Measurements from ENCODE around the gene LEMD2.

Gene LEMD2

GRCh38 chr6:33756211-33756954, 32.5 kb downstream of the LEMD2 start:
- DNase-seq (ENCODE audit: low read depth) = no peak

- no peak for DNase-seq (ENCODE audit: low read depth)
Observed at GRCh38 chr6:33755070-33755869, 33.7 kb downstream of the LEMD2 start.

DNA sequence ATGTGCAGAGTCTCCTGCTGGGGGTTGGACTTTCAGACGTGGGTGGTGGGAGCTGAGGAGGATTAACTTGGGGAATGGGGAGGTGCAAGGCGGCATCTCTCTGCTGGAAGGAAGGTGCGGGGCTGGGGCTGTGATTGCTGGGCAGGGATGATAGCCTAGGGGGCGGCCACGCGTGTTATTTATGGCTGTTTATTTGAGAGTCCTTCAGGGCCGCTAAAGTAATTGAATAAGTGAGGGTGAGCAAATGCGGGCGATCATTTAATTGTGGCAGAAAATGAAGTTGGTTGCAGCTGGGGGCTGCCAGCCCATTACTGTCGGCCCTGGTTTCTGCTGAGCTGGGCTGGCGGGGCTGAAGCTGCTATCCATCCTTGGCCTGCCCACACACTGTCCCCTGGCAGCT, 34.7 kb downstream of the LEMD2 start:
- DNase-seq (ENCODE audit: low read depth) = no peak

- no peak for DNase-seq (ENCODE audit: low read depth)
Observed at GRCh38 chr6:33752646-33753015, 36.3 kb downstream of the LEMD2 start.

- DNase-seq (ENCODE audit: low read depth) = no peak
Observed at GRCh38 chr6:33751771-33752645, 36.9 kb downstream of the LEMD2 start.

DNA sequence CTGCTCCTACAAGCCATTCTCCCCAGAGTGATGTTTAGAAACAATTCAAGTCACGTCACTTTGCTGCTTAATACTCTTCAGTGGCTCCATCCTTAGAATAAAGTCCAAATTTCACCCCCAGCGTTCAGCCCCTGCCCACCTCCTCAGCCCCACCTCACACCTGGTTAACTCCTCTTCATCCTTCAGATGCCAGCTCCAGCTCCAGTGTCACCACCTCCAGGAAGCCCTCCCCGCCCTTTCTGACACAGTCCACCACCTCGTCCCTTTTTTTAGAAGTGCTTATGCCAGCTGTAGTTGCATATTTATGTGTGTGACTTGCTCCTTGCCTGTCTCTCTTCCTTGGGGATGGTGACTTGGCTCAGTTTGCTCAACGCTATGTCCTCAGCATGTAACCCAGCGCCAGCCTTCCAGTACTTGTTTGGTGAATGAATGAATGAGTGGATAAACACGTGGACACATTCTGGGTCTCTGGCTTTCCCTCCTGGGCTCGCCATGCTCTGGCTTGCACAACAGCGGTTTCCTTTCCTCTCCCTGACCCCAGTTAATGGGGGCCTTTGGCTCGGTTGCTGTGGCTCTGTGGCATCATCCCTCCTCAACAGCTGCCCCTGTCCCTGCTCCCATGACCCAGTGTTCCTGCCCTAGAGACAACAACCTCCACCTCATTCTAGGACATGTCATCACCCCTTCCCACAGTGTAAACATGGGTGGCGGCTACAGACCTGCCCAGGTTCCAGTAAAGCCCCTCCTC, 38.5 kb downstream of the LEMD2 start:
- no peak for DNase-seq (ENCODE audit: low read depth)

DNA sequence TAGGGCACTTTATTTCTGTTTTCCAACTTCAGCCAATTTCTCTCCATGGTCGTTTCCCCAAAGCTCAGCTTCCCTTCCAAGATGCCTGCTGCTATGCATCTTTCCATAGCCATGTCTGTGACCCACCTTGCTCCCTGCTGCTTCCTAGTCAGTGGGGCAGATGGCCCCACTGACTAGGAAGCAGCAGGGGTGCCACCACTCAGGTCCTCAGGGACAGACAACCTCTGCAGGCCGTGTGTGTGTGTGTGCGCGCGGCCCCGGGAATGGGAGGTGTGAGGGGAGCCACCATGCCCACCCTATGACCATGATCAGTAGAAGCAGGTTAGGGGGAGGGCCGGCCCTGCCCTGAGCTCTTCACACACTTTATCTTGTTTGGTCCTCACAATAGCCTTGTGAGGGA, 39.5 kb downstream of the LEMD2 start:
- DNase-seq (ENCODE audit: low read depth) = no peak

- DNase-seq (ENCODE audit: low read depth) = no peak
Observed at GRCh38 chr6:33748841-33749240, 40.1 kb downstream of the LEMD2 start.

DNA sequence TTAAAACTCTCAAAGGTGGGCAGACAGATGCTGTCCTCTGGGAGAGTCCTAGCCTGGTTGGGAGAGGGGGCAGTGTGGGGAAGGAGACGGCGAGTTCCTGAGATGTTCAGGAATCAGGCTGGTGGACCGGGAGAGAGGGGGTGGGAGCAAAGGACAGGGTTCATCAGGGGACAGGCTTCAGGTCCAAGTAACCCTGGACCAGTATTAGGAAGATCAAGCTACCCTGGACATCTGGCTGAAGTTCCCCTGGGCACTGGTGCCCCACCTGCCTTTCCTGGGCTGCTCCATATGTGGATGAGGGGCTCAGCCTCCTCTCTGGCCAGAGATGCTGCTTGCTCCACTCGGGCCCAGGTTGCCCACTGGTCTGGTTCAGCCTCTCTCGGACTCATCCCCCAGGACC, 41.1 kb downstream of the LEMD2 start:
- DNase-seq (ENCODE audit: low read depth) = no peak

- no peak for DNase-seq (ENCODE audit: low read depth)
Observed at GRCh38 chr6:33746651-33747100, 42.3 kb downstream of the LEMD2 start, which contains the start of gene IP6K3. TSS of gene IP6K3 (minus strand) at chr6:33746905. CDS start at chr6:33735476, 11,429 bp downstream.

GRCh38 chr6:33746036-33746600, 42.8 kb downstream of the LEMD2 start:
- DNase-seq (ENCODE audit: low read depth) = no peak

- no peak for DNase-seq (ENCODE audit: low read depth)
Observed at GRCh38 chr6:33745548-33745947, 43.4 kb downstream of the LEMD2 start.

GRCh38 chr6:33744895-33745546, 43.9 kb downstream of the LEMD2 start:
- no peak for DNase-seq (ENCODE audit: low read depth)

DNA sequence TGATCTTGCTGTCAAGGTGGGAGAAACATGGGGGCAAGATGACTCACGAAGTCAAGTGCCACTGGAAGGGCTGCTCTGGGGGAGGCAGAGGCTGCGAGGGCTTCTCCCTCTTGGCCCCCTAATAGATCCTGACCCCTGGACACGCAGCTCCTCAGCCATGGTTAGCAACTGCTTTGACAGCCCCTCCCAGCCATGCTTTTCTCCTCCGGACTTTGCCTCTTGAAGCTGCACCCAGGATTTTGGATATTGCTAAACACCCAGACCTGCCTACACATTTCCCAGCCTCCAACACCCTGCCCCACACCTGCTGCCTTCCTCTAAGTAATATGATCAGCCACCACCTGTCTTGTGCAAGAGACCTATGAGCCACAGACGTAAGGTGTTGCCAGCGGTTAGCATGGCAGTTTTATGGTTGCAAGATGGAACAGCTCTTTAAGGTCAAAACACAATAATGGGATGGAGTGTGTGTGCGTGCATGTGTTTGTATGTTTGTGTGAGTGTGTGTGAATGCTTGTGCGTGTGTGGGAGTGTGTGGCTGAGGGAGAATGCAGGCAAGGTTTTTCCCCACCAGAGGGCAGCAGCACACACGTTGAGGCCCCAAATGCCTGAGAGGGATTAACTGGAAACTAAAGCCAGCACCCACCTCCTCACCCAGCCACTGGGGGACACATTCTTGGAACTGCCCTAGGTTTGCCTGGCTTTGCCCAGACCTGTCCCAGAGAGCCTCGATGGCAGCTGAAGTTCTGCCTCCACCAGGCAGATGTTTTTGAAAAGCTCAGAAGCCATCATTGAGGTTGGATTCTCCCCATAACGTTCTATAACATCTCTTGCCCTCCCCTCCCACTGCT, 44.7 kb downstream of the LEMD2 start:
- peak; percentile 58 for DNase-seq (ENCODE audit: low read depth)

DNA sequence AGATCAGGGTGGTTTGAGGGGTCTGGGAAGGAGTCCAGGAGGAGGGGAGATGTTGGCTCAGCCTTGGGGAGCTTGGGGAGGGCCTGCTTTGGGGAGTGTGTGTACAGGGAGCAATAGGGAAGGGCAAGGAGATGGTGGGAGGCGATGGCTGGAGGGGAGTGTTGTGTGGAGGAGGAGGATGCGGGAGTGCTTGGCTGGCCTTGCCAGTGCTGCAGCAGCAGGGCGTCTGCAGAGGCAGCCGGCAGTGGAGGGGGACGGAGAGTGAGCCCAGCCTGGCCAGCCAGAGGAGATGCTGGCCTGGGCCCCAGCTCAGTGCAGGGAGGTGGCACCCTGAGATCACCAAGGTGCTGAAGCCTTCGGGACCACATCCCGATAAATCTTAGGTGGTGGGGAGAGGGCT, 46.1 kb downstream of the LEMD2 start:
- DNase-seq (ENCODE audit: low read depth) = no peak

GRCh38 chr6:33742092-33742491, 46.8 kb downstream of the LEMD2 start:
- no peak for DNase-seq (ENCODE audit: low read depth)

- no peak for DNase-seq (ENCODE audit: low read depth)
Observed at GRCh38 chr6:33740794-33741193, 48.1 kb downstream of the LEMD2 start.

DNA sequence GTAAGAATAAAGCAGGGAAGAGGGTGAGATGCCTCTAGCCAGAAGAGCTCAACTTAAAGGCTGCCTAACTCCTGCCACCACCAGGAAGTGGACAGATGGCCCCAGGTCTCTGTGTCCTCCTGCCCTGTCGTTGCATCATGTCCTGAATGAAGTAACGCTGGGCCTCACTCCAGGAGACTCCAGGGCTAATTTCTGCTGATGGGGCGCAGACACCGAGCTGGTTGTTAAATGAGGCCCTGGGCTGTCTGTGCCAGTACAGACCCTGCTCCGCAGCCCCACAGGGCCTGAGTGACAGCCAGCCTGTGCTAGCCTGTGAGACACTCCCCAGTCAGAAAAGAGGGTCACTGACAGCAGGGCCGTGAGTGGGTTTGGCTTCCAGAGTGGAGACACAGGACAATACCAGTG, 48.7 kb downstream of the LEMD2 start:
- DNase-seq (ENCODE audit: low read depth) = no peak

DNA sequence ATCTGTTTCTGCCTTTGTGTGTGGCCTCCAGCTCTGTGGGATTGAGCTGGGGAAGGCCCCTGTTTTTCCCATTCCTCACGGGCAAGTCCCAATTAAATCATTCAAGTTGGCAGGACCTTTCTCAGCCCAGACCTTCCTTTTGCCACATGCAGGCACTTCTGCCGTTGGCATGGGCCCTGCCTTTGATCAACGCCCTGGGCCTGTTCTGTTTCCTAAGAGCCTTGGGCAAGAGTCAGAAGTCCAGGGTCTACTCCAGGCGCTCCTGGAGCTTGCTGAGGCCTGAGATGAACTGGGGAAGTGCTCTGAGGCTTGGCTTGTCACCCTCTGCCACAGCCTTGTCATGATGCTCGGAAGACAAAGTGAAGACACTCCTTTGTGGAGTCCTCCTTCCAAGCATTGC, 49.4 kb downstream of the LEMD2 start:
- no peak for DNase-seq (ENCODE audit: low read depth)

DNA sequence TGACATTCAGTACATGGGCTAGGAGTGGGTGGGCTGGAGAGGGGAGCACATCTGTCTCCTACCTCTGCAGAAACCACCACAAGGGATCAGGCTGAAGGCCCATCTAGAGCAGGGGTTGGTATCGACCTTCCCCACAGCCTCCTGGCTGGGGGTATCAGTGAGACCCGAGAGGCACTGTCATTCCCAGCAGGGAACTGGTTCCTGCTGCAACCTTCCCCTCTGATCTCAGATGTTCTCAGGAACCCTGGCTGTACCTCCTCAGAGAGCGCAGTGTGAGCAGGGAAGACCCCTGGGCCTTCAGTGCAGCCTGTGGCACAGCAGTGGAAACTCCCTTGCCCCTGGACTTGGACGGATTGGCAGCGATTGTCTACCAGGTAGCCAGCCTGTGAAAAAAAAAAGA, 50.1 kb downstream of the LEMD2 start:
- no peak for DNase-seq (ENCODE audit: low read depth)
